Measurements from ENCODE around the gene YWHAE. TPM values are rescaled to one million over a fixed set of nuclear protein-coding genes. Genes with fewer than 3 reads are reported as not detected.

Gene YWHAE
- total and polyA plus RNA-seq, 9 of the 15 experiments (the other 6 are each of a cell fraction or from before 2014, with no cell fraction given) = 184 to 727 (median 448) TPM

DNA sequence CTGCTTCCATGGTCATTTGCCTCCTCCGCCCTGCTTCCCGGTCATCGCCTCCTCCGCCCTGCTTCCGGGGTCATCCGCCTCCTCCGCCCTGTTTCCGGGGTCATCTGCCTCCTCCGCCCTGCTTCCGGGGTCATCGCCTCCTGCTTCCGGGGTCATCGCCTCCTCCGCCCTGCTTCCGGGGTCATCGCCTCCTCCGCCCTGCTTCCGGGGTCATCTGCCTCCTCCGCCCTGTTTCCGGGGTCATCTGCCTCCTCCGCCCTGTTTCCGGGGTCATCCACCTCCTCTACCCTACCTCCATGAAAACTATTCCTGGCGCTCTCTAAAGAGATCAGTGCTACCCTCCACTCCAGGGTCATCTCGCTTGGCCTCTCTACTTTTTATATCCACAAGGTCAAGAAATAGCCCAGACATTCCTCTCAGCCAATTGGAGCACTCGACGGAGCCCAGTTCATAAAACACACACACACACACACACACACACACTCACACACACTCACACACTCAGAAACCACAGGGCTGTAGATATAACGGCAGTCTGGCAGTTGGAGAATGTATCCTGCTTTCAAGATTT is 75.7 kb downstream of the YWHAE start (continued):
- TF ChIP-seq GTF3C2 (IDR thresholded peaks at IDR 0.05; ENCODE audit: borderline replicate concordance, extremely low read depth, insufficient read length) = no peak
- TF ChIP-seq, protein P1, sequence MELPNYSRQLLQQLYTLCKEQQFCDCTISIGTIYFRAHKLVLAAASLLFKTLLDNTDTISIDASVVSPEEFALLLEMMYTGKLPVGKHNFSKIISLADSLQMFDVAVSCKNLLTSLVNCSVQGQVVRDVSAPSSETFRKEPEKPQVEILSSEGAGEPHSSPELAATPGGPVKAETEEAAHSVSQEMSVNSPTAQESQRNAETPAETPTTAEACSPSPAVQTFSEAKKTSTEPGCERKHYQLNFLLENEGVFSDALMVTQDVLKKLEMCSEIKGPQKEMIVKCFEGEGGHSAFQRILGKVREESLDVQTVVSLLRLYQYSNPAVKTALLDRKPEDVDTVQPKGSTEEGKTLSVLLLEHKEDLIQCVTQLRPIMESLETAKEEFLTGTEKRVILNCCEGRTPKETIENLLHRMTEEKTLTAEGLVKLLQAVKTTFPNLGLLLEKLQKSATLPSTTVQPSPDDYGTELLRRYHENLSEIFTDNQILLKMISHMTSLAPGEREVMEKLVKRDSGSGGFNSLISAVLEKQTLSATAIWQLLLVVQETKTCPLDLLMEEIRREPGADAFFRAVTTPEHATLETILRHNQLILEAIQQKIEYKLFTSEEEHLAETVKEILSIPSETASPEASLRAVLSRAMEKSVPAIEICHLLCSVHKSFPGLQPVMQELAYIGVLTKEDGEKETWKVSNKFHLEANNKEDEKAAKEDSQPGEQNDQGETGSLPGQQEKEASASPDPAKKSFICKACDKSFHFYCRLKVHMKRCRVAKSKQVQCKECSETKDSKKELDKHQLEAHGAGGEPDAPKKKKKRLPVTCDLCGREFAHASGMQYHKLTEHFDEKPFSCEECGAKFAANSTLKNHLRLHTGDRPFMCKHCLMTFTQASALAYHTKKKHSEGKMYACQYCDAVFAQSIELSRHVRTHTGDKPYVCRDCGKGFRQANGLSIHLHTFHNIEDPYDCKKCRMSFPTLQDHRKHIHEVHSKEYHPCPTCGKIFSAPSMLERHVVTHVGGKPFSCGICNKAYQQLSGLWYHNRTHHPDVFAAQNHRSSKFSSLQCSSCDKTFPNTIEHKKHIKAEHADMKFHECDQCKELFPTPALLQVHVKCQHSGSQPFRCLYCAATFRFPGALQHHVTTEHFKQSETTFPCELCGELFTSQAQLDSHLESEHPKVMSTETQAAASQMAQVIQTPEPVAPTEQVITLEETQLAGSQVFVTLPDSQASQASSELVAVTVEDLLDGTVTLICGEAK (IDR thresholded peaks at IDR 0.05) = peak; percentile 96
- TF ChIP-seq, protein P1 (CRISPR knock-in tag; IDR thresholded peaks at IDR 0.05) = no peak
- TF ChIP-seq GABPB2 (CRISPR knock-in tag; conservative IDR thresholded peaks at IDR 0.05) = no peak
- TF ChIP-seq ZNF551 (CRISPR knock-in tag; IDR thresholded peaks at IDR 0.05) = no peak
- TF ChIP-seq ZNF274 (IDR thresholded peaks at IDR 0.05; ENCODE audit: borderline replicate concordance, low read depth, low read length) = no peak
- no peak for TF ChIP-seq CLOCK (CRISPR knock-in tag; IDR thresholded peaks at IDR 0.05; ENCODE audit: borderline replicate concordance)
- no peak for TF ChIP-seq PHF21A (IDR thresholded peaks at IDR 0.05; ENCODE audit: borderline replicate concordance, low read depth)
- no peak for TF ChIP-seq ZNF224 (CRISPR knock-in tag; IDR thresholded peaks at IDR 0.05)
- TF ChIP-seq CBFA2T3 (IDR thresholded peaks at IDR 0.05) = 0 out of 2 replicates have a peak, but pooled peaks have one; percentile 1
- no peak for TF ChIP-seq ZNF408 (CRISPR knock-in tag; IDR thresholded peaks at IDR 0.05; ENCODE audit: low read depth)
- TF ChIP-seq FOXM1 (IDR thresholded peaks at IDR 0.05; ENCODE audit: low read depth) = no peak
- no peak for TF ChIP-seq FOXM1 (CRISPR knock-in tag; IDR thresholded peaks at IDR 0.05; ENCODE audit: low read depth)
- 0 out of 2 replicates have a peak, but pooled peaks have one; percentile 13 for TF ChIP-seq SMARCE1 (IDR thresholded peaks at IDR 0.05)
- no peak for TF ChIP-seq KLF16 (IDR thresholded peaks at IDR 0.05)

All from K562 (cell line).